Testis (tissue), 2 donors: ENCODE measurements around the gene NUBP2.

Experiments used
- CTCF ChIP-seq, 3 experiments: fragments of 450-650 bp in 2 of 3; fragments of 200-600 bp in 1 of 3; sonication (generic) in 1 of 3; IDR thresholded peaks; one replicate each; pipeline ENCODE4 v1.5.1; 2016 to 2019; ENCODE audit warnings: antibody characterized with exemption in 3 of 3, mild to moderate bottlenecking in 2 of 3, moderate library complexity in 1 of 3
- POLR2A ChIP-seq: fragments of 450-650 bp; IDR thresholded peaks from one replicate; pipeline ENCODE4 v1.6.1; 2017; ENCODE audit warnings: antibody characterized with exemption, mild to moderate bottlenecking, moderate library complexity

DNA sequence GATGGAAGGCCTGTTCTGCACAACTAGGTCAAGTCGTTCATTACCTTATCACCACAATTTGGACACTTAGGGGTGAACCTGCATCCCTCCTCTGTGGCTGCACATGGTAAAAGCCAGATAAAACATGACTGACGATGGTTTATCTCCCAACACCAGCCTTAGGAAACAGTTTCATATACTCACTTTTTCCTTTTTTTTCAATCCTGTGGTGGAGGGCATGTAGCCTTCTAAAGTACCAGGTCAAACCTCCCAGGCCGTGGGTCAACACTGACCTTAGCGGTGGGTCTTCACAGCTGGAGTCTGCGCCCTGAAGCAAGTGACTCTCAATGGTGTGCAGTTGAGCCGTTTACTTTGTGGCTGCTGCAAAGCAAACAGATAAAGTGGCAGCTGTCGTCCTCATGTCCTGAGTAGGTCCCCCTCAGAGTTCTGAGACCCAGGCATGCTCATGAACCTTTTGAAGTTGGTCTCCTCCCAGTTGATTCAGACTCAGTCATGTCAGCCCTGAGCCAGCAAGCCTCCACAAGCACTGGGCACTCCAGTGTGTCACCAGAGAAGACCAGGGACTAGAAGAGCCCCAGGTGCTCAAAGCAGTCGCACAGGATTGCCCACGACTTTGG is 50.2 kb downstream of the NUBP2 start:
- TF ChIP-seq CTCF (IDR thresholded peaks at IDR 0.05) (no peak), POLR2A (no peak)
